Sigmoid colon (tissue), 7 donors: ENCODE data around the gene PARVG. TPM values are rescaled to one million over a fixed set of nuclear protein-coding genes. Genes with fewer than 3 reads are reported as not detected.

Source experiments
- DNase-seq: peaks from one replicate; pipeline ENCODE4 v3.0.0-alpha.2; 2019
- H3K27ac ChIP-seq, 4 donors: fragments of 200-600 bp; sonication (generic); one replicate each; pipeline ENCODE4 v1.5.1; 2016 to 2019; ENCODE audit warnings: mild to moderate bottlenecking in 1 of 4
- H3K27me3 ChIP-seq, 3 donors: fragments of 200-600 bp; sonication (generic); one replicate each; pipeline ENCODE4 v1.5.1; 2019; ENCODE audit warnings: mild to moderate bottlenecking in 1 of 3
- H3K36me3 ChIP-seq, 4 donors: fragments of 200-600 bp; sonication (generic); one replicate each; pipeline ENCODE4 v1.5.1; 2016 to 2019
- H3K4me1 ChIP-seq, 4 donors: fragments of 200-600 bp; sonication (generic); one replicate each; pipeline ENCODE4 v1.5.1; 2017 to 2019
- H3K4me3 ChIP-seq, 4 donors: fragments of 200-600 bp; sonication (generic); one replicate each; pipeline ENCODE4 v1.5.1; 2017 to 2019; ENCODE audit warnings: mild to moderate bottlenecking in 2 of 4, moderate library complexity in 1 of 4
- H3K9me3 ChIP-seq, 4 donors: fragments of 200-600 bp in 3 of 4; sonication (generic) in 3 of 4; one replicate each; pipeline versions ENCODE4 v1.5.1 to v1.6.1; 2013 to 2019
- EP300 ChIP-seq, 4 donors: sonication (generic); formaldehyde crosslinking; IDR thresholded peaks; one replicate each; pipeline ENCODE4 v1.6.1; 2017; ENCODE audit warnings: antibody characterized with exemption in 4 of 4
- POLR2A ChIP-seq, 2 donors: fragments of 450-650 bp; IDR thresholded peaks; one replicate each; pipeline ENCODE4 v1.6.1; 2016; ENCODE audit warnings: antibody characterized with exemption in 2 of 2, mild to moderate bottlenecking in 2 of 2, moderate library complexity in 2 of 2
- POLR2AphosphoS5 ChIP-seq, 4 donors: sonication (generic); formaldehyde crosslinking; IDR thresholded peaks; one replicate each; pipeline ENCODE4 v1.6.1; 2017; ENCODE audit warnings: antibody characterized with exemption in 4 of 4
- WGBS, 2 donors: extraction: QIAGEN DNeasy Blood & Tissue Kit; methylation state at CpG; one replicate each; pipeline ENCODE4 v1.1.7; 2013; 5-methylcytosine and 5-hydroxymethylcytosine counted together
- intact Hi-C: fragments of 100-400 bp; cut with DNase I; formaldehyde crosslinking; loops from one replicate; pipeline ENCODE4 v1.15.1; 2023
- polyA plus RNA-seq, 3 donors: library from polyadenylated mRNA; stranded (reverse); fragments of 200-250 nt; gene quantifications; one replicate each; pipeline ENCODE4 v1.2.3, GENCODE V29; 2013
- total RNA-seq, 4 donors: library from RNA; depleted of rRNA; stranded (reverse); fragments of >200 nt; gene quantifications; one replicate each; pipeline ENCODE4 v1.1.0, GENCODE V29; 2016
- TF ChIP-seq, protein P1 (sequence below), 4 experiments: fragments of 450-650 bp in 3 of 4; fragments of 200-600 bp in 1 of 4; IDR thresholded peaks; one replicate each; pipeline ENCODE4 v1.5.1; 2016 to 2019; ENCODE audit warnings: antibody characterized with exemption in 4 of 4, mild to moderate bottlenecking in 3 of 4, moderate library complexity in 2 of 4
- donor health status: healthy with polysubstance abuse.
- donor health status: Bipolar disorder and iron deficiency.
- donor health status: healthy.

PARVG gene
- total and polyA plus RNA-seq, 7 donors, result 3.0 to 65.1 (median 9.8) TPM

DNA sequence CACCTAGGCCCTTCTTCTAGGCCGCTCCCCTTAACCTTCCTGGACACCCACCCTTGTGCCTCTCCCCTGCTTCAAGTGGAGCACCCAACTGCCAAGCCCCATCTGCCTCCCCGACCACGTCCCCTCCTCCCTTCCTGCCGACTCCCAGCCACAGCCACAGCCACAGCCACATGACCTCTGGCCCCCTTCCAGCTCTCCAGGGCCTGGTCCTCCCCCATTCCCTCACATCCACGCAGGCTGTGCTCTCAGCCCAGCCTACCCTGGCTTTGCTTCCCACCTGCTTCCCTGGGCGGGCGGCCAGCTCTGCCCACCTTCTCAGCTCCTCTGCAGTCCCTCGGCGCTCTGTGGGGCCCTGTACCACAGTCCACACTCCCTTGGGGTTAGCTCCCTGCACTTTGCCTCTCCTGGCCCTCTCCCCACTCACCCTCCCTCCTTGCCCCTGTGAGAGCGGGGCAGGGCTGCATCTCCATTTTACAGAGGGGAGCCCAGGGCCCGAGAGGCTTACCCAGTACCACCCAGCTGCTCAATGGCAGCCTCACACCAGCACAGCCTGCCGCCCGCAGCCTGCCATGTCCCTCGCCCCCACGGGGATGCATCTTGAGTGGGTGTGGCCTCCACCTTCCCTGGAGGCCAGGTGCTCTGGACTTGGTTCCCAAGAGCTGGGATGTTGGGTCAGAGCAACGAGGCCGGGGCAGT is 20.3 kb downstream of the PARVG start:
- no peaks in the 10 kb centered on the region for H3K9me3 ChIP-seq
- 62 to 77% methylated on average over 17 of the region's 17 CpGs for WGBS, 2 donors
- H3K36me3 ChIP-seq, result no peaks in the 10 kb centered on the region
- no peaks in the 10 kb centered on the region for H3K27me3 ChIP-seq
- peak; percentile 67 for DNase-seq
- intact Hi-C loops, result no loop called here
- H3K4me3 ChIP-seq, result no peak overlapping the region
- H3K4me1 ChIP-seq, result peaks cover 0 to 20% (median 11%) of the 10 kb centered on the region in 4 donors
- H3K27ac ChIP-seq, result no peak overlapping the region
- TF ChIP-seq EP300 (IDR thresholded peaks at IDR 0.05) (no peak), POLR2AphosphoS5 (IDR thresholded peaks at IDR 0.05) (no peak), POLR2A (IDR thresholded peaks at IDR 0.05) (no peak)
- TF ChIP-seq, protein P1, sequence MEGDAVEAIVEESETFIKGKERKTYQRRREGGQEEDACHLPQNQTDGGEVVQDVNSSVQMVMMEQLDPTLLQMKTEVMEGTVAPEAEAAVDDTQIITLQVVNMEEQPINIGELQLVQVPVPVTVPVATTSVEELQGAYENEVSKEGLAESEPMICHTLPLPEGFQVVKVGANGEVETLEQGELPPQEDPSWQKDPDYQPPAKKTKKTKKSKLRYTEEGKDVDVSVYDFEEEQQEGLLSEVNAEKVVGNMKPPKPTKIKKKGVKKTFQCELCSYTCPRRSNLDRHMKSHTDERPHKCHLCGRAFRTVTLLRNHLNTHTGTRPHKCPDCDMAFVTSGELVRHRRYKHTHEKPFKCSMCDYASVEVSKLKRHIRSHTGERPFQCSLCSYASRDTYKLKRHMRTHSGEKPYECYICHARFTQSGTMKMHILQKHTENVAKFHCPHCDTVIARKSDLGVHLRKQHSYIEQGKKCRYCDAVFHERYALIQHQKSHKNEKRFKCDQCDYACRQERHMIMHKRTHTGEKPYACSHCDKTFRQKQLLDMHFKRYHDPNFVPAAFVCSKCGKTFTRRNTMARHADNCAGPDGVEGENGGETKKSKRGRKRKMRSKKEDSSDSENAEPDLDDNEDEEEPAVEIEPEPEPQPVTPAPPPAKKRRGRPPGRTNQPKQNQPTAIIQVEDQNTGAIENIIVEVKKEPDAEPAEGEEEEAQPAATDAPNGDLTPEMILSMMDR (IDR thresholded peaks at IDR 0.05), result no peak

- Histone ChIP-seq H3K4me1 (peaks cover 0 to 20% (median 11%) of the 10 kb centered on the region in 4 donors), H3K27ac (no peak overlapping the region), H3K9me3 (no peaks in the 10 kb centered on the region), H3K36me3 (no peaks in the 10 kb centered on the region), H3K27me3 (no peaks in the 10 kb centered on the region), H3K4me3 (no peak overlapping the region)
- DNase-seq, result peak; percentile 52
- 76 to 80% methylated on average over 12 of the region's 12 CpGs for WGBS, 2 donors
- TF ChIP-seq EP300 (IDR thresholded peaks at IDR 0.05) (no peak), POLR2AphosphoS5 (IDR thresholded peaks at IDR 0.05) (no peak), POLR2A (IDR thresholded peaks at IDR 0.05) (no peak)
- TF ChIP-seq, protein P1 (IDR thresholded peaks at IDR 0.05), result no peak
- intact Hi-C loops, result no loop called here
Observed at GRCh38 chr22:44201665-44202064, 20.9 kb downstream of the PARVG start.

DNA sequence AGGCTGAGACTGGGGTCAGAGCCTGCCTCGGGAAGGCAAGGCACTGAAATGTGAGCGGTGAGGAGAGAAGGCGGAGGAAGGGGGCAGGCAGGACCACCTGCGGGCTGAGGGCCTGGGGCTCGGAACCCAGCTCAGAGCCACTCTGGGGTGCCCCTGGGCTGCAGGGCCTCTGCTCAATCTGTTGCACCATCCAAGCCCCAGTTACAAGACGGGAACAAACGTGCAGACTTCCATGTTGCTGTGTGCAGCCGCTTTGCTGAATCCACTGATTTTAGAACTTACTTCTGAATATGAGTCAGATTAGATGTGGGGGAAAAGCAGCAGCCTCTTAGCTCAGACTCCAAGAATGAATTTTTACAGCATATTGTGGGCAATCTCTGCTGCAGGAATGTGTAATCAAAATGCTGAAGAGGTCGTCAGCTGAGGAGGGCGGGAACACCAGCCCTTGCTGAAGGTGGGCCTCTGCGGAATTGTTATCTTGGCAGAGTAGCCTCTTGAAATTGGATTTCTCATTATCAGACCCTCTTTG is 21.6 kb downstream of the PARVG start:
- H3K27me3 ChIP-seq, result no peaks in the 10 kb centered on the region
- no peaks in the 10 kb centered on the region for H3K9me3 ChIP-seq
- WGBS, 2 donors, result 71 to 79% methylated on average over 11 of the region's 11 CpGs
- peak; percentile 42 for DNase-seq
- no peak overlapping the region for H3K4me3 ChIP-seq
- H3K36me3 ChIP-seq, result no peaks in the 10 kb centered on the region
- no peak overlapping the region for H3K27ac ChIP-seq
- TF ChIP-seq EP300 (IDR thresholded peaks at IDR 0.05), result no peak
- TF ChIP-seq, protein P1 (IDR thresholded peaks at IDR 0.05), result no peak
- intact Hi-C loops, result no loop called here
- H3K4me1 ChIP-seq, result peaks cover 0 to 20% (median 11%) of the 10 kb centered on the region in 4 donors

GRCh38 chr22:44203203-44203602 is 22.5 kb downstream of the PARVG start:
- Histone ChIP-seq H3K27ac (no peak overlapping the region), H3K4me1 (peaks cover 0 to 20% (median 11%) of the 10 kb centered on the region in 4 donors), H3K9me3 (no peaks in the 10 kb centered on the region), H3K4me3 (no peak overlapping the region), H3K36me3 (no peaks in the 10 kb centered on the region), H3K27me3 (no peaks in the 10 kb centered on the region)
- DNase-seq, result peak; percentile 9
- no peak for TF ChIP-seq POLR2AphosphoS5 (IDR thresholded peaks at IDR 0.05)
- TF ChIP-seq, protein P1 (IDR thresholded peaks at IDR 0.05), result no peak
- WGBS, 2 donors, result 48 to 57% methylated on average over 6 of the region's 6 CpGs
- intact Hi-C loops, result no loop called here
